A673 (cell line): ENCODE measurements around the gene MYLK. TPM values are rescaled to one million over a fixed set of nuclear protein-coding genes. Genes with fewer than 3 reads are reported as not detected.

Experiments
- BruUV-seq: library from RNA; stranded (reverse); fragments of 400-500 nt; replicated peaks from 2 replicates; lab custom pipeline; 2021; lab: Mats Ljungman, UMichigan
- CTCF ChIA-PET: fragments of 300-600 bp; sonication (Branson Sonifier 250); formaldehyde crosslinking; loops from one replicate; lab custom pipeline; 2022; ENCODE audit warnings: antibody characterized with exemption; lab: Charles Lee
- POLR2A ChIA-PET: fragments of 300-600 bp; sonication (Branson Sonifier 250); formaldehyde crosslinking; loops from one replicate; lab custom pipeline; 2022; ENCODE audit warnings: antibody characterized with exemption; ENCODE audit not compliant: low non-redundant PET; lab: Charles Lee
- DNase-seq: peaks from one replicate; pipeline ENCODE4 v3.0.0-alpha.2; 2015; ENCODE audit warnings: low spot score
- H3K27ac ChIP-seq: fragments of 200-600 bp; sonication (generic); 2 replicates; pipeline ENCODE4 v1.5.1; 2016; ENCODE audit warnings: mixed run types, low read depth, mild to moderate bottlenecking, mixed read lengths, antibody characterized with exemption, low read length; ENCODE audit not compliant: poor library complexity, severe bottlenecking
- H3K27me3 ChIP-seq: fragments of 200-600 bp; sonication (generic); replicated peaks from 2 replicates; pipeline ENCODE4 v1.6.1; 2017; ENCODE audit warnings: mixed run types, low read depth, mild to moderate bottlenecking, mixed read lengths, antibody characterized with exemption, low read length; ENCODE audit not compliant: insufficient read depth, poor library complexity
- H3K36me3 ChIP-seq: fragments of 200-600 bp; sonication (generic); 2 replicates; pipeline ENCODE4 v1.6.1; 2016; ENCODE audit warnings: mixed run types, mild to moderate bottlenecking, mixed read lengths, antibody characterized with exemption, low read length; ENCODE audit not compliant: insufficient read depth, poor library complexity, severe bottlenecking
- H3K4me1 ChIP-seq: fragments of 200-600 bp; sonication (generic); 2 replicates; pipeline ENCODE4 v1.6.1; 2017; ENCODE audit warnings: mixed run types, mild to moderate bottlenecking, mixed read lengths, antibody characterized with exemption, low read length; ENCODE audit not compliant: insufficient read depth, poor library complexity, severe bottlenecking
- H3K4me3 ChIP-seq: fragments of 200-600 bp; sonication (generic); 2 replicates; pipeline ENCODE4 v1.5.1; 2016; ENCODE audit warnings: low read depth, mixed run types, mild to moderate bottlenecking, mixed read lengths, low read length; ENCODE audit not compliant: poor library complexity, severe bottlenecking
- H3K9me3 ChIP-seq: fragments of 200-600 bp; sonication (generic); 2 replicates; pipeline ENCODE4 v1.6.1; 2016; ENCODE audit warnings: mixed run types, low read depth, mild to moderate bottlenecking, mixed read lengths, antibody characterized with exemption, low read length; ENCODE audit not compliant: poor library complexity, severe bottlenecking
- EZH2 ChIP-seq: fragments of 200-600 bp; sonication (generic); IDR thresholded peaks from 2 replicates; pipeline ENCODE4 v1.6.1; 2017; ENCODE audit warnings: borderline replicate concordance, low read depth, mild to moderate bottlenecking, mixed read lengths, antibody characterized with exemption, low read length; ENCODE audit not compliant: poor library complexity, severe bottlenecking
- intact Hi-C: fragments of 100-400 bp; cut with micrococcal nuclease; formaldehyde crosslinking; loops from one replicate; pipeline ENCODE4 v1.10.0; 2022; ENCODE audit not compliant: unreplicated experiment
- total RNA-seq: library from RNA; stranded (reverse); gene quantifications from 2 replicates; pipeline ENCODE4 v1.2.3, GENCODE V29; 2021
- TF ChIP-seq, protein P1 (sequence below): fragments of 300-800, 200-600 bp; sonication (generic); conservative IDR thresholded peaks from 2 replicates; pipeline ENCODE4 v1.5.1; 2017; ENCODE audit warnings: low read depth, mild to moderate bottlenecking, antibody characterized with exemption, low read length, moderate library complexity, mixed read lengths

Gene MYLK
- total RNA-seq, 1 experiment from 2014 or later: 3.9 TPM

GRCh38 chr3:123755501-123755900 is 128.6 kb downstream of the MYLK start:
- H3K4me3 ChIP-seq: no peak overlapping the region
- no peak for DNase-seq
- H3K27me3 ChIP-seq: no peaks in the 10 kb centered on the region
- no peaks in the 10 kb centered on the region for H3K9me3 ChIP-seq
- peaks cover 33% of the 10 kb centered on the region for H3K4me1 ChIP-seq
- ChIA-PET CTCF (no interaction called here), POLR2A (no interaction called here)
- BruUV-seq: no TSS peak
- intact Hi-C loops: no loop called here
- H3K36me3 ChIP-seq: no peaks in the 10 kb centered on the region
- TF ChIP-seq, protein P1, sequence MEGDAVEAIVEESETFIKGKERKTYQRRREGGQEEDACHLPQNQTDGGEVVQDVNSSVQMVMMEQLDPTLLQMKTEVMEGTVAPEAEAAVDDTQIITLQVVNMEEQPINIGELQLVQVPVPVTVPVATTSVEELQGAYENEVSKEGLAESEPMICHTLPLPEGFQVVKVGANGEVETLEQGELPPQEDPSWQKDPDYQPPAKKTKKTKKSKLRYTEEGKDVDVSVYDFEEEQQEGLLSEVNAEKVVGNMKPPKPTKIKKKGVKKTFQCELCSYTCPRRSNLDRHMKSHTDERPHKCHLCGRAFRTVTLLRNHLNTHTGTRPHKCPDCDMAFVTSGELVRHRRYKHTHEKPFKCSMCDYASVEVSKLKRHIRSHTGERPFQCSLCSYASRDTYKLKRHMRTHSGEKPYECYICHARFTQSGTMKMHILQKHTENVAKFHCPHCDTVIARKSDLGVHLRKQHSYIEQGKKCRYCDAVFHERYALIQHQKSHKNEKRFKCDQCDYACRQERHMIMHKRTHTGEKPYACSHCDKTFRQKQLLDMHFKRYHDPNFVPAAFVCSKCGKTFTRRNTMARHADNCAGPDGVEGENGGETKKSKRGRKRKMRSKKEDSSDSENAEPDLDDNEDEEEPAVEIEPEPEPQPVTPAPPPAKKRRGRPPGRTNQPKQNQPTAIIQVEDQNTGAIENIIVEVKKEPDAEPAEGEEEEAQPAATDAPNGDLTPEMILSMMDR: no peak
- TF ChIP-seq EZH2: no peak
- H3K27ac ChIP-seq: no peak overlapping the region

- no TSS peak for BruUV-seq
- DNase-seq: no peak
- Histone ChIP-seq H3K9me3 (no peaks in the 10 kb centered on the region), H3K4me3 (no peak overlapping the region), H3K27me3 (no peaks in the 10 kb centered on the region), H3K36me3 (no peaks in the 10 kb centered on the region), H3K4me1 (peaks cover 33% of the 10 kb centered on the region), H3K27ac (no peak overlapping the region)
- intact Hi-C loops: no loop called here
- POLR2A ChIA-PET: no interaction called here
- CTCF ChIA-PET: no interaction called here
- no peak for TF ChIP-seq EZH2
- TF ChIP-seq, protein P1: no peak
Observed at GRCh38 chr3:123755085-123755484, 129.0 kb downstream of the MYLK start.

DNA sequence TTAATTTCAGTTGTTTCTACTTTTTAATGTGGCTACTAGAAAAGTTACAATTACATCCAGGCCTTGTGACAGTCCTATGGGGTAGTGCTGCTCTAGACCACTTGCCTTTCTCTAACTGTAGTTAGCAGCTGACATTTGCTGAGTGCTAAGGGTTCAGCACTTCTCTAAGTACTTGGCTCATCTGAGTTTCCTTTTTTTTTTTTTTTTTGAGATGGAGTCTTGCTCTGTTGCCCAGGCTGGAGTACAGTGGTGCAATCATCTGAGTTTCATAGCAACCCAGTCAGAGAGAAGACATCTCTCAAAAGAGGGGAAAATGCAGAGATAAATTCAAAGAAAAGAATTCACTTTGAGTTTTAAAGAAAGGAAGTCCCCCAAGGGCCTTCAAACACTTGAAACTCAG is 130.8 kb downstream of the MYLK start:
- no TSS peak for BruUV-seq
- Histone ChIP-seq H3K36me3 (no peaks in the 10 kb centered on the region), H3K27ac (no peak overlapping the region), H3K4me3 (no peak overlapping the region), H3K4me1 (peaks cover 17% of the 10 kb centered on the region), H3K27me3 (no peaks in the 10 kb centered on the region), H3K9me3 (no peaks in the 10 kb centered on the region)
- TF ChIP-seq, protein P1: no peak
- TF ChIP-seq EZH2: no peak
- DNase-seq: no peak
- ChIA-PET CTCF (no interaction called here), POLR2A (no interaction called here)
- intact Hi-C loops: no loop called here
